ENCODE results near the gene LGALS7. TPM values are rescaled to one million over a fixed set of nuclear protein-coding genes. Genes with fewer than 3 reads are reported as not detected.

LGALS7 gene
- total RNA-seq, 2 donors from 2014 or later = not detected

DNA sequence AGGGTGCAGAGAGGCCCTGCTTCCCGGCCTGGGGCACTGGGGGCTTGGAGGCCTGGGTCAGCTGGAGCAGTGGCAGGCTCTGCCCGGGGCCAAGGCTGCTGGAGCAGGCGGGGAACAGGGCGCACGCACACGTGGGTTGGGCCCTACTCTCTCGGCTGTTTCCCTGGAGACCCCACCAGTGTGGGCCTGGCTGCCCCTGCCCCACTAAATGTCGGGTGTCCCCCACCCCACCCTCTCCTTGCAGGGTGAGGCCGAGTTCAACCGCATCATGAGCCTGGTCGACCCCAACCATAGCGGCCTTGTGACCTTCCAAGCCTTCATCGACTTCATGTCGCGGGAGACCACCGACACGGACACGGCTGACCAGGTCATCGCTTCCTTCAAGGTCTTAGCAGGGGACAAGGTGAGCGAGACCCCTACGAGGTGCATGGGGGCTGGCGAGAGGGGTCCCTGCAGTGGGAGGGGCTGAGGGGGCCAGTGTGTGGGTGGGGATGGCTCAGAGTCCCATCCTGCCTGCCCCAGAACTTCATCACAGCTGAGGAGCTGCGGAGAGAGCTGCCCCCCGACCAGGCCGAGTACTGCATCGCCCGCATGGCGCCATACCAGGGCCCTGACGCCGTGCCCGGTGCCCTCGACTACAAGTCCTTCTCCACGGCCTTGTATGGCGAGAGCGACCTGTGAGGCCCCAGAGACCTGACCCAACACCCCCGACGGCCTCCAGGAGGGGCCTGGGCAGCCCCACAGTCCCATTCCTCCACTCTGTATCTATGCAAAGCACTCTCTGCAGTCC lies 44.4 kb downstream of the LGALS7 start:
- intact Hi-C loops (cut with DNase I) = loop anchor here (10.0 kb wide), 1 partner anchor 106 kb away; the partner anchor contains the start of gene ECH1
- 86% methylated on average over 35 of the region's 37 CpGs for WGBS
- H3K27ac ChIP-seq = peak overlapping the region in 1 of 2 donors; percentile 18
- no peak for TF ChIP-seq POLR2A (IDR thresholded peaks at IDR 0.05)
- TF ChIP-seq, protein P1, sequence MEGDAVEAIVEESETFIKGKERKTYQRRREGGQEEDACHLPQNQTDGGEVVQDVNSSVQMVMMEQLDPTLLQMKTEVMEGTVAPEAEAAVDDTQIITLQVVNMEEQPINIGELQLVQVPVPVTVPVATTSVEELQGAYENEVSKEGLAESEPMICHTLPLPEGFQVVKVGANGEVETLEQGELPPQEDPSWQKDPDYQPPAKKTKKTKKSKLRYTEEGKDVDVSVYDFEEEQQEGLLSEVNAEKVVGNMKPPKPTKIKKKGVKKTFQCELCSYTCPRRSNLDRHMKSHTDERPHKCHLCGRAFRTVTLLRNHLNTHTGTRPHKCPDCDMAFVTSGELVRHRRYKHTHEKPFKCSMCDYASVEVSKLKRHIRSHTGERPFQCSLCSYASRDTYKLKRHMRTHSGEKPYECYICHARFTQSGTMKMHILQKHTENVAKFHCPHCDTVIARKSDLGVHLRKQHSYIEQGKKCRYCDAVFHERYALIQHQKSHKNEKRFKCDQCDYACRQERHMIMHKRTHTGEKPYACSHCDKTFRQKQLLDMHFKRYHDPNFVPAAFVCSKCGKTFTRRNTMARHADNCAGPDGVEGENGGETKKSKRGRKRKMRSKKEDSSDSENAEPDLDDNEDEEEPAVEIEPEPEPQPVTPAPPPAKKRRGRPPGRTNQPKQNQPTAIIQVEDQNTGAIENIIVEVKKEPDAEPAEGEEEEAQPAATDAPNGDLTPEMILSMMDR (IDR thresholded peaks at IDR 0.05) = no peak
- no peak for TF ChIP-seq POLR2AphosphoS5 (IDR thresholded peaks at IDR 0.05)
- no peaks in the 10 kb centered on the region for H3K9me3 ChIP-seq
- DNase-seq (ENCODE audit: low spot score) = peak; percentile 4
- H3K27me3 ChIP-seq (replicated peaks; ENCODE audit: insufficient read depth) = no peaks in the 10 kb centered on the region
- H3K36me3 ChIP-seq = peaks cover 29 to 47% of the 10 kb centered on the region in 2 donors
- no peak overlapping the region for H3K4me3 ChIP-seq
- no peaks in the 10 kb centered on the region for H3K4me1 ChIP-seq (replicated peaks)

DNA sequence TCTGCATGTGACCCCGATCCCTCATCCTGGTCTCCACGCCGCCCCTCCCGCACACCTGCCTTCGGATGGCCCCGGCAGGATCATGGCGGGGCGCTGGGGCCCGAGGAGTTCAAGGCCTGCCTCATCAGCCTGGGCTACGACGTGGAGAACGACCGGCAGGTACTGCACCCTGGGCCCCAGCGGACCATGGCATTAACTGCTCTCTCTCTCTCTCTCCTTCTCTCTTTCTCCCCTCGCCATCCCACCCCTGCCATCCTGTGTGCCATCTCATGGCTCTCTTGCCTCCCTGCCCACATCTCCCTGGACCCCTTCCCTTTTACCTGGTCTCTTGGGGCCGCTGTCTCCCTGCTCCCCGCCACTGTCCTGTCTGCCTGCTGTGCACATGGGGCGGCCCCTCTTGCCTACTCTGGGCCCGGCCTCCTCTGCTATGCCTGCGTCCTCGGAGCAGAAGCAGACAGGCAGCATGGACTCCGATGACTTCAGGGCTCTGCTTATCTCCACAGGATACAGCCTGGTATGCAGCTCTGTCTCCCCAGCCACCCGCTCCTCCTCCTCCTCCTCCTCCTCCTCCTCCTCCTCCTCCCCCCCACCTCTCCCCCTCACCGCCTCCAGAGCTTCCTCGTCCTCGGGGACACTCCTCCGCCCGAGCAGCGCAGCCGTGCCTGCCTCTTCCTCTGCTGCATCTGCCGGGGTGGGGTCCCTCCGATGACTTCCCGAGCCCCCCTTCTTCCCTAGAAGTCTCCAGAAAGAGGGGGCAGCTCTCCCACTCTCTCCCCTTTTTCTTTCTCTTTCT lies 45.3 kb downstream of the LGALS7 start:
- H3K27ac ChIP-seq = no peak overlapping the region
- no peaks in the 10 kb centered on the region for H3K4me1 ChIP-seq (replicated peaks)
- no peak for TF ChIP-seq POLR2AphosphoS5 (IDR thresholded peaks at IDR 0.05)
- TF ChIP-seq, protein P1 (IDR thresholded peaks at IDR 0.05) = no peak
- TF ChIP-seq POLR2A (IDR thresholded peaks at IDR 0.05) = no peak
- no peaks in the 10 kb centered on the region for H3K27me3 ChIP-seq (replicated peaks; ENCODE audit: insufficient read depth)
- peak; percentile 5 for DNase-seq (ENCODE audit: low spot score)
- no peak overlapping the region for H3K4me3 ChIP-seq
- 77% methylated on average over 33 of the region's 33 CpGs for WGBS
- H3K36me3 ChIP-seq = peaks cover 36 to 56% of the 10 kb centered on the region in 2 donors
- intact Hi-C loops (cut with DNase I) = loop anchor here (10.0 kb wide), 1 partner anchor 107 kb away; the partner anchor contains the start of gene ECH1
- H3K9me3 ChIP-seq = no peaks in the 10 kb centered on the region

DNA sequence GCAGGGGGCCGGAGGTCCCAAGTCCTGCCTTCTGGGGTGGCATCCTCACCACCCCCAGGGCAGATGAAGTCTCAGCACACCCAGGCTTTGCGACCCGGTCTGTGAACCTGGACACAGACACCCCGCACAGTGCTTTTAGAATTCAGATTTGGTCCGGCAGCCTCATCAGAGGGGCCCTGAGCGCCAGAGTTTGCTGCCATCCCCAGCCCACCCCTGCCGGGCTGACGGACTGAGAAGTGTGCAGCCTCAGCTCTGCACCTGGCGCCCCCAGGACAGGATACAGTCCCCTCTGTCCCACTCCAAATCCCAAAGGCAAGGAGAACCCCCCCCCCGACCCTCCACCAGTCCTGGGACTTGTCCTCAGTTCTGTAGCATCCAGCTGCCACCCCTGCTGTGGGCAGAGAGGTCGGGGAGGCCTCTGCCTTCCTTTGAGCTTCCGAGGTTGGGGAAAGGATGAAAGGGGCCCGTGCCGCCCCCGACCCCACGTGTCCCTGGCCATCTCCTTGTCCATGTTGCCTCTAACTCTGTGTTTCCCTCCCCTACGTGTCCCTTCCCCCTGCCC lies 45.9 kb downstream of the LGALS7 start:
- Histone ChIP-seq H3K9me3 (no peaks in the 10 kb centered on the region), H3K4me1 (replicated peaks) (no peaks in the 10 kb centered on the region), H3K36me3 (peaks cover 41 to 60% of the 10 kb centered on the region in 2 donors), H3K27me3 (replicated peaks; ENCODE audit: insufficient read depth) (no peaks in the 10 kb centered on the region), H3K4me3 (no peak overlapping the region), H3K27ac (no peak overlapping the region)
- intact Hi-C loops (cut with DNase I) = loop anchor here (10.0 kb wide), 1 partner anchor 107 kb away; the partner anchor contains the start of gene ECH1
- no peak for TF ChIP-seq POLR2AphosphoS5 (IDR thresholded peaks at IDR 0.05)
- no peak for TF ChIP-seq POLR2A (IDR thresholded peaks at IDR 0.05)
- TF ChIP-seq, protein P1 (IDR thresholded peaks at IDR 0.05) = no peak
- DNase-seq (ENCODE audit: low spot score) = no peak
- whole genome bisulfite sequencing = 93% methylated on average over 17 of the region's 17 CpGs

DNA sequence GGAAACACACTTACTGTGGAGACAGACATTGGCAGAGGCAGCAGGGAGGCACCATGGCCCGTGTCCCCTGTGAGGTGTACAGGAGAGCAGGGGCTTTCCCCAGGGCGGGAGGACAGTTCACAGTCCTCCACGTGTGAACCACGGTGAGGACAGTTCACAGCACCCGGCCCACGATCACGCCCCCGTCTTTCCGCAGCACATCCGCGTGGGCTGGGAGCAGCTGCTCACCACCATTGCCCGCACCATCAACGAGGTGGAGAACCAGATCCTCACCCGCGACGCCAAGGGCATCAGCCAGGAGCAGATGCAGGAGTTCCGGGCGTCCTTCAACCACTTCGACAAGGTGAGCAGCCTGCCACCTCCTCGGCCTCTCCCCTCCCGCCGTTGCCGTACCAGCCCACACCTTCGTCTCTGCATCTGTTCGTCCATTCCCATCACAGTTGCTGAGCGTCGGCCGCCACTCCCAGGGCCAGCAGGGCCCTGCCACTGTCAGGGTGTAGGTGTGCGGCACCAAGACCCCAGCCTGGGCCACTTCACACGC lies 46.5 kb downstream of the LGALS7 start:
- no peaks in the 10 kb centered on the region for H3K27me3 ChIP-seq (replicated peaks; ENCODE audit: insufficient read depth)
- peaks cover 44 to 65% of the 10 kb centered on the region in 2 donors for H3K36me3 ChIP-seq
- intact Hi-C loops (cut with DNase I) = loop anchor here (10.0 kb wide), 1 partner anchor 108 kb away; the partner anchor contains the start of gene ECH1
- WGBS = 88% methylated on average over 30 of the region's 30 CpGs
- H3K4me1 ChIP-seq (replicated peaks) = no peaks in the 10 kb centered on the region
- DNase-seq (ENCODE audit: low spot score) = no peak
- TF ChIP-seq POLR2AphosphoS5 (IDR thresholded peaks at IDR 0.05) (no peak), POLR2A (IDR thresholded peaks at IDR 0.05) (no peak)
- TF ChIP-seq, protein P1 (IDR thresholded peaks at IDR 0.05) = no peak
- H3K27ac ChIP-seq = no peak overlapping the region
- H3K9me3 ChIP-seq = no peaks in the 10 kb centered on the region
- H3K4me3 ChIP-seq = no peak overlapping the region

Measured in prostate gland (tissue), 2 donors.